ENCODE results near the gene KRABD2.

The KRABD2 gene

DNA sequence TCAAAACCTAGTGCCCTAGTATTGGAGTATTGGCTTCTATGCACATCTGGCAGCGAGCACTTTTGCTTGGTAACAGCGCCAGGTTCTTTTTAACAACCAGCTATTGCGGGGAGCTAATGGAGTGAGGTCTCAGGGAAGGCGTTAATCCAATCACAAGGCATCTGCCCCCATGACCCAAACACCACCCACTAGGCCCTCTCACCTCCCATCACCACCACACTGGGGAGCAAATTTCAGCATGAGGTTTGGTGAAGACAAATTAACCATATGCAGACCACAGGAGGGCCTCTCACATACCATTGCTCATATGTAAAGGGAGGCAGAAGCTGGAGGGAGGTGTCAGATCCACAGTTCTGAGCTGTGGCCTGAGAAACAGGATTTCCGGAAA, 37.8 kb downstream of the KRABD2 start:
- Histone ChIP-seq H3K27me3 (ENCODE audit: control insufficient read depth in 4 of 4, insufficient read depth in 4 of 4, low read length in 3 of 4) (no peaks in the 10 kb centered on the region), H3K9me3 (ENCODE audit: control insufficient read depth in 4 of 4, low read length in 3 of 4) (no peaks in the 10 kb centered on the region), H3K4me1 (ENCODE audit: control insufficient read depth in 4 of 4, insufficient read depth in 4 of 4, low read length in 3 of 4) (no peaks in the 10 kb centered on the region), H3K27ac (ENCODE audit: low read depth in 1 of 2, low read length in 2 of 2) (no peak overlapping the region), H3K9ac (ENCODE audit: low read depth in 1 of 2, low read length in 2 of 2) (no peak overlapping the region), H3K36me3 (ENCODE audit: control insufficient read depth in 4 of 4, insufficient read depth in 3 of 4, low read depth in 1 of 4, low read length in 3 of 4) (no peaks in the 10 kb centered on the region), H3K4me3 (ENCODE audit: low read depth in 1 of 3, low read length in 3 of 3) (no peak overlapping the region)
- DNase-seq (ENCODE audit: low spot score): no peak
- WGBS: 85% methylated on average over 5 of the region's 5 CpGs
- TF ChIP-seq YY1 (IDR thresholded peaks at IDR 0.05) (no peak), RXRA (IDR thresholded peaks at IDR 0.05) (no peak), SP1 (IDR thresholded peaks at IDR 0.05) (no peak), RAD21 (IDR thresholded peaks at IDR 0.05) (no peak), HNF4G (IDR thresholded peaks at IDR 0.05) (no peak), TAF1 (conservative IDR thresholded peaks at IDR 0.05) (no peak), ZBTB33 (IDR thresholded peaks at IDR 0.05) (no peak), FOXA1 (IDR thresholded peaks at IDR 0.05) (no peak), HNF4A (conservative IDR thresholded peaks at IDR 0.05) (no peak), MAX (IDR thresholded peaks at IDR 0.05) (no peak), FOXA2 (IDR thresholded peaks at IDR 0.05) (no peak), EGR1 (IDR thresholded peaks at IDR 0.05; ENCODE audit: low read depth in 2 of 2) (no peak), NR2F2 (IDR thresholded peaks at IDR 0.05) (no peak), JUND (IDR thresholded peaks at IDR 0.05) (no peak), GABPA (IDR thresholded peaks at IDR 0.05 in 1 of 2, conservative IDR thresholded peaks at IDR 0.05 in 1 of 2) (no peak)
- TF ChIP-seq, protein P1, sequence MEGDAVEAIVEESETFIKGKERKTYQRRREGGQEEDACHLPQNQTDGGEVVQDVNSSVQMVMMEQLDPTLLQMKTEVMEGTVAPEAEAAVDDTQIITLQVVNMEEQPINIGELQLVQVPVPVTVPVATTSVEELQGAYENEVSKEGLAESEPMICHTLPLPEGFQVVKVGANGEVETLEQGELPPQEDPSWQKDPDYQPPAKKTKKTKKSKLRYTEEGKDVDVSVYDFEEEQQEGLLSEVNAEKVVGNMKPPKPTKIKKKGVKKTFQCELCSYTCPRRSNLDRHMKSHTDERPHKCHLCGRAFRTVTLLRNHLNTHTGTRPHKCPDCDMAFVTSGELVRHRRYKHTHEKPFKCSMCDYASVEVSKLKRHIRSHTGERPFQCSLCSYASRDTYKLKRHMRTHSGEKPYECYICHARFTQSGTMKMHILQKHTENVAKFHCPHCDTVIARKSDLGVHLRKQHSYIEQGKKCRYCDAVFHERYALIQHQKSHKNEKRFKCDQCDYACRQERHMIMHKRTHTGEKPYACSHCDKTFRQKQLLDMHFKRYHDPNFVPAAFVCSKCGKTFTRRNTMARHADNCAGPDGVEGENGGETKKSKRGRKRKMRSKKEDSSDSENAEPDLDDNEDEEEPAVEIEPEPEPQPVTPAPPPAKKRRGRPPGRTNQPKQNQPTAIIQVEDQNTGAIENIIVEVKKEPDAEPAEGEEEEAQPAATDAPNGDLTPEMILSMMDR (IDR thresholded peaks at IDR 0.05; ENCODE audit: low read depth, low read length, missing input control): no peak
- TF ChIP-seq, protein P2, sequence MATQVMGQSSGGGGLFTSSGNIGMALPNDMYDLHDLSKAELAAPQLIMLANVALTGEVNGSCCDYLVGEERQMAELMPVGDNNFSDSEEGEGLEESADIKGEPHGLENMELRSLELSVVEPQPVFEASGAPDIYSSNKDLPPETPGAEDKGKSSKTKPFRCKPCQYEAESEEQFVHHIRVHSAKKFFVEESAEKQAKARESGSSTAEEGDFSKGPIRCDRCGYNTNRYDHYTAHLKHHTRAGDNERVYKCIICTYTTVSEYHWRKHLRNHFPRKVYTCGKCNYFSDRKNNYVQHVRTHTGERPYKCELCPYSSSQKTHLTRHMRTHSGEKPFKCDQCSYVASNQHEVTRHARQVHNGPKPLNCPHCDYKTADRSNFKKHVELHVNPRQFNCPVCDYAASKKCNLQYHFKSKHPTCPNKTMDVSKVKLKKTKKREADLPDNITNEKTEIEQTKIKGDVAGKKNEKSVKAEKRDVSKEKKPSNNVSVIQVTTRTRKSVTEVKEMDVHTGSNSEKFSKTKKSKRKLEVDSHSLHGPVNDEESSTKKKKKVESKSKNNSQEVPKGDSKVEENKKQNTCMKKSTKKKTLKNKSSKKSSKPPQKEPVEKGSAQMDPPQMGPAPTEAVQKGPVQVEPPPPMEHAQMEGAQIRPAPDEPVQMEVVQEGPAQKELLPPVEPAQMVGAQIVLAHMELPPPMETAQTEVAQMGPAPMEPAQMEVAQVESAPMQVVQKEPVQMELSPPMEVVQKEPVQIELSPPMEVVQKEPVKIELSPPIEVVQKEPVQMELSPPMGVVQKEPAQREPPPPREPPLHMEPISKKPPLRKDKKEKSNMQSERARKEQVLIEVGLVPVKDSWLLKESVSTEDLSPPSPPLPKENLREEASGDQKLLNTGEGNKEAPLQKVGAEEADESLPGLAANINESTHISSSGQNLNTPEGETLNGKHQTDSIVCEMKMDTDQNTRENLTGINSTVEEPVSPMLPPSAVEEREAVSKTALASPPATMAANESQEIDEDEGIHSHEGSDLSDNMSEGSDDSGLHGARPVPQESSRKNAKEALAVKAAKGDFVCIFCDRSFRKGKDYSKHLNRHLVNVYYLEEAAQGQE (IDR thresholded peaks at IDR 0.05): no peak
- TF ChIP-seq, protein P3, sequence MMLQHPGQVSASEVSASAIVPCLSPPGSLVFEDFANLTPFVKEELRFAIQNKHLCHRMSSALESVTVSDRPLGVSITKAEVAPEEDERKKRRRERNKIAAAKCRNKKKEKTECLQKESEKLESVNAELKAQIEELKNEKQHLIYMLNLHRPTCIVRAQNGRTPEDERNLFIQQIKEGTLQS (IDR thresholded peaks at IDR 0.05): no peak

All from liver (tissue), 8 donors.